HEK293 (cell line): ENCODE data around the gene SMYD1.

ENCODE experiments used
- CTCF ChIA-PET: fragments of 350-600 bp; formaldehyde crosslinking; extraction: SDS; loops from one replicate; lab custom pipeline; 2021; ENCODE audit warnings: antibody characterized with exemption; lab: Yijun Ruan, JAX
- POLR2A ChIA-PET: fragments of 300-600 bp; formaldehyde crosslinking; extraction: SDS; loops from one replicate; lab custom pipeline; 2020; ENCODE audit warnings: antibody characterized with exemption, inconsistent platforms; lab: Yijun Ruan, JAX
- H3K27ac ChIP-seq: fragments of 200-500 bp; sonication (Bioruptor generic); 2 replicates; pipeline ENCODE4 v1.5.1; 2014; ENCODE audit warnings: low read depth, low read length, control low read depth, inconsistent platforms; ENCODE audit errors: extremely low read depth
- H3K36me3 ChIP-seq, 2 experiments: fragments of 200-500 bp in 1 of 2; sonication (Bioruptor generic) in 1 of 2; 1 replicate in 1 of 2; 2 replicates in 1 of 2; pipeline ENCODE4 v1.5.1; 2014 to 2017; ENCODE audit warnings: inconsistent platforms in 2 of 2, low read length in 2 of 2; ENCODE audit not compliant: control insufficient read depth in 2 of 2, insufficient read depth in 1 of 2
- H3K4me1 ChIP-seq: fragments of 200-500 bp; sonication (Bioruptor generic); 2 replicates; pipeline ENCODE4 v1.5.1; 2014; ENCODE audit warnings: mild to moderate bottlenecking, low read length, inconsistent platforms; ENCODE audit not compliant: control insufficient read depth, insufficient read depth
- H3K4me3 ChIP-seq: 2 replicates; pipeline ENCODE4 v1.5.1; 2011; ENCODE audit warnings: low read depth, mild to moderate bottlenecking, control low read depth, low read length, moderate library complexity
- H3K9me3 ChIP-seq: fragments of 200-500 bp; sonication (Bioruptor generic); 2 replicates; pipeline ENCODE4 v1.5.1; 2014; ENCODE audit warnings: low read depth, low read length, inconsistent platforms; ENCODE audit not compliant: control insufficient read depth, insufficient read depth
- GFI1B ChIP-seq: fragments of 450-650 bp; formaldehyde crosslinking; IDR thresholded peaks from 2 replicates; pipeline ENCODE4 v1.5.1; 2016; ENCODE audit warnings: missing biosample characterization, missing genetic modification characterization
- KLF9 ChIP-seq: fragments of 450-650 bp; formaldehyde crosslinking; IDR thresholded peaks from 2 replicates; pipeline ENCODE4 v1.5.1; 2016; ENCODE audit warnings: missing biosample characterization, missing genetic modification characterization, low read depth
- PRDM2 ChIP-seq: fragments of 450-650 bp; formaldehyde crosslinking; IDR thresholded peaks from 2 replicates; pipeline ENCODE4 v1.5.1; 2016; ENCODE audit warnings: missing biosample characterization, missing genetic modification characterization, borderline replicate concordance
- SP7 ChIP-seq: fragments of 450-650 bp; formaldehyde crosslinking; IDR thresholded peaks from 2 replicates; pipeline ENCODE4 v1.5.1; 2016; ENCODE audit warnings: missing biosample characterization, missing genetic modification characterization
- ZBTB17 ChIP-seq: fragments of 450-650 bp; formaldehyde crosslinking; IDR thresholded peaks from 2 replicates; pipeline ENCODE4 v1.5.1; 2016; ENCODE audit warnings: missing biosample characterization, missing genetic modification characterization
- ZFP69B ChIP-seq: fragments of 450-650 bp; formaldehyde crosslinking; IDR thresholded peaks from 2 replicates; pipeline ENCODE4 v1.5.1; 2016; ENCODE audit warnings: missing biosample characterization, missing genetic modification characterization
- ZNF19 ChIP-seq: fragments of 450-650 bp; formaldehyde crosslinking; IDR thresholded peaks from 2 replicates; pipeline ENCODE4; 2016; ENCODE audit warnings: missing biosample characterization, missing genetic modification characterization, low read depth
- ZNF2 ChIP-seq: fragments of 450-650 bp; formaldehyde crosslinking; IDR thresholded peaks from 2 replicates; pipeline ENCODE4 v1.5.1; 2016; ENCODE audit warnings: missing biosample characterization, missing genetic modification characterization
- ZNF311 ChIP-seq: fragments of 450-650 bp; formaldehyde crosslinking; IDR thresholded peaks from 2 replicates; pipeline ENCODE4 v1.5.1; 2017; ENCODE audit warnings: missing biosample characterization, missing genetic modification characterization, borderline replicate concordance
- ZNF558 ChIP-seq: fragments of 450-650 bp; formaldehyde crosslinking; IDR thresholded peaks from 2 replicates; pipeline ENCODE4 v1.5.1; 2016; ENCODE audit warnings: missing biosample characterization, missing genetic modification characterization
- ZNF654 ChIP-seq: fragments of 450-650 bp; formaldehyde crosslinking; IDR thresholded peaks from 2 replicates; pipeline ENCODE4 v1.5.1; 2016; ENCODE audit warnings: low read depth, missing biosample characterization, missing genetic modification characterization
- ZNF677 ChIP-seq: fragments of 450-650 bp; IDR thresholded peaks from 2 replicates; pipeline ENCODE4 v1.5.0; 2018; ENCODE audit warnings: missing biosample characterization, mild to moderate bottlenecking, missing genetic modification characterization, moderate library complexity
- ZNF768 ChIP-seq: fragments of 450-650 bp; formaldehyde crosslinking; IDR thresholded peaks from 2 replicates; pipeline ENCODE4 v1.5.1; 2018; ENCODE audit warnings: missing biosample characterization, mild to moderate bottlenecking, missing genetic modification characterization
- ZXDB ChIP-seq: fragments of 450-650 bp; formaldehyde crosslinking; IDR thresholded peaks from 2 replicates; pipeline ENCODE4 v1.5.1; 2016; ENCODE audit warnings: missing biosample characterization, missing genetic modification characterization
- TF ChIP-seq, protein P1 (sequence below): IDR thresholded peaks from 2 replicates; pipeline ENCODE4 v1.6.1; 2011; ENCODE audit warnings: mild to moderate bottlenecking, low read depth, low read length, borderline replicate concordance
- TF ChIP-seq, protein P2 (sequence below): fragments of 450-650 bp; formaldehyde crosslinking; IDR thresholded peaks from 2 replicates; pipeline ENCODE4 v1.5.1; 2016; ENCODE audit warnings: missing biosample characterization, missing genetic modification characterization, low read depth

Gene SMYD1

GRCh38 chr2:88074854-88075292, 7.2 kb downstream of the SMYD1 start (continued):
- TF ChIP-seq KLF9 (tag by site-specific recombination), result no peak

- Histone ChIP-seq H3K27ac (no peak overlapping the region), H3K4me3 (no peak overlapping the region), H3K9me3 (no peaks in the 10 kb centered on the region)
- POLR2A ChIA-PET, result no interaction called here
- no peak for TF ChIP-seq SP7 (tag by site-specific recombination)
- TF ChIP-seq, all 188 proteins: peak for 0
- H3K4me1 ChIP-seq, result no peaks in the 10 kb centered on the region
- CTCF ChIA-PET, result interaction anchor here (1.0 kb wide), 1 partner anchor 8 kb away, joined by 3 read pairs; no protein-coding TSS in a partner anchor
- no peaks in the 10 kb centered on the region for H3K36me3 ChIP-seq
Observed at GRCh38 chr2:88077080-88077479, 9.5 kb downstream of the SMYD1 start.

GRCh38 chr2:88078643-88079172, 11.1 kb downstream of the SMYD1 start:
- ChIA-PET POLR2A (no interaction called here), CTCF (interaction anchor here (0.6 to 1.3 kb wide), 4 partner anchors 17 to 24 kb away, joined by 3 to 5 read pairs (median 3); no protein-coding TSS in a partner anchor)
- no peak overlapping the region for H3K27ac ChIP-seq
- no peak for TF ChIP-seq ZFP69B (tag by site-specific recombination)
- no peak for TF ChIP-seq ZNF2 (tag by site-specific recombination)
- TF ChIP-seq, protein P1, sequence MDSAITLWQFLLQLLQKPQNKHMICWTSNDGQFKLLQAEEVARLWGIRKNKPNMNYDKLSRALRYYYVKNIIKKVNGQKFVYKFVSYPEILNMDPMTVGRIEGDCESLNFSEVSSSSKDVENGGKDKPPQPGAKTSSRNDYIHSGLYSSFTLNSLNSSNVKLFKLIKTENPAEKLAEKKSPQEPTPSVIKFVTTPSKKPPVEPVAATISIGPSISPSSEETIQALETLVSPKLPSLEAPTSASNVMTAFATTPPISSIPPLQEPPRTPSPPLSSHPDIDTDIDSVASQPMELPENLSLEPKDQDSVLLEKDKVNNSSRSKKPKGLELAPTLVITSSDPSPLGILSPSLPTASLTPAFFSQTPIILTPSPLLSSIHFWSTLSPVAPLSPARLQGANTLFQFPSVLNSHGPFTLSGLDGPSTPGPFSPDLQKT, result no peak
- TF ChIP-seq ZXDB (tag by site-specific recombination), result no peak
- no peak for TF ChIP-seq ZNF677 (tag by site-specific recombination)
- no peak for TF ChIP-seq ZNF311 (tag by site-specific recombination)
- no peak for TF ChIP-seq ZBTB17 (tag by site-specific recombination)
- TF ChIP-seq, protein P2, sequence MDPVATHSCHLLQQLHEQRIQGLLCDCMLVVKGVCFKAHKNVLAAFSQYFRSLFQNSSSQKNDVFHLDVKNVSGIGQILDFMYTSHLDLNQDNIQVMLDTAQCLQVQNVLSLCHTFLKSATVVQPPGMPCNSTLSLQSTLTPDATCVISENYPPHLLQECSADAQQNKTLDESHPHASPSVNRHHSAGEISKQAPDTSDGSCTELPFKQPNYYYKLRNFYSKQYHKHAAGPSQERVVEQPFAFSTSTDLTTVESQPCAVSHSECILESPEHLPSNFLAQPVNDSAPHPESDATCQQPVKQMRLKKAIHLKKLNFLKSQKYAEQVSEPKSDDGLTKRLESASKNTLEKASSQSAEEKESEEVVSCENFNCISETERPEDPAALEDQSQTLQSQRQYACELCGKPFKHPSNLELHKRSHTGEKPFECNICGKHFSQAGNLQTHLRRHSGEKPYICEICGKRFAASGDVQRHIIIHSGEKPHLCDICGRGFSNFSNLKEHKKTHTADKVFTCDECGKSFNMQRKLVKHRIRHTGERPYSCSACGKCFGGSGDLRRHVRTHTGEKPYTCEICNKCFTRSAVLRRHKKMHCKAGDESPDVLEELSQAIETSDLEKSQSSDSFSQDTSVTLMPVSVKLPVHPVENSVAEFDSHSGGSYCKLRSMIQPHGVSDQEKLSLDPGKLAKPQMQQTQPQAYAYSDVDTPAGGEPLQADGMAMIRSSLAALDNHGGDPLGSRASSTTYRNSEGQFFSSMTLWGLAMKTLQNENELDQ (tag by site-specific recombination), result no peak
- no peak for TF ChIP-seq PRDM2 (tag by site-specific recombination)
- TF ChIP-seq ZNF654 (tag by site-specific recombination), result no peak
- TF ChIP-seq ZNF19 (tag by site-specific recombination), result no peak
- no peak for TF ChIP-seq ZNF558 (tag by site-specific recombination)
- TF ChIP-seq GFI1B (tag by site-specific recombination), result no peak
- TF ChIP-seq ZNF768 (tag by site-specific recombination), result no peak
- no peaks in the 10 kb centered on the region for H3K36me3 ChIP-seq
- H3K9me3 ChIP-seq, result no peaks in the 10 kb centered on the region
- H3K4me1 ChIP-seq, result no peaks in the 10 kb centered on the region
- H3K4me3 ChIP-seq, result no peak overlapping the region
